NCI-H2171 treated with DMSO at 0.1 percent for 48 hours (cell line): ENCODE data around the gene USP43.

Source experiments
- DNase-seq: peaks from one replicate; lab custom pipeline; 2025; lab: John Stamatoyannopoulos, UW

USP43 gene

DNA sequence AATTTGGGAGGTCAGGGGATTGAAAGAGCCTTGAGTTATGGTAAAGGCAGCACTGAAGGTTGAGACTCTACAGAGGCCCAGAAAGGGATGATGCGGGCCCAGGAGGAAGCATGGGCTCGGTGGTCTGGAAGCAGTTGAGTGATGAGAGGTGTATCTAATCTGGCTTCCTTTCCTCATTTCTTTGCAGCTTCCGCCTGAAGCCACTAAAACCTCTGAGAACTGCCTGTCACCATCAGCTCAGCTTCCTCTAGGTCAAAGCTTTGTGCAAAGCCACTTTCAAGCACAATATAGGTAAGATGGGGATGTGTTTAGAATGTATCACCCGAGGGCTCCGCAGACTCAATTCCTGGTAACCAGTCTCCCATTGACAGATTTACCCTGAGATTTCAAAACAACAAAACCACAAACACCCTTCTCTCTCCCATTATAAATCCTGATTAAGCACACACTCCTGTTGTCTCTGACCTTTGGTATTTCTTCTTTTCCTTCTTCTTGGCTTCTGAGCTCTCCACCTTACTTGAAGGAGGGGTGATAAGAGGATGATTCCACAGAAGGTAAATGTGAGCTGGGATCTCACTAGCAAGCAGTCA lies 21.2 kb downstream of the USP43 start:
- no peak for DNase-seq

DNA sequence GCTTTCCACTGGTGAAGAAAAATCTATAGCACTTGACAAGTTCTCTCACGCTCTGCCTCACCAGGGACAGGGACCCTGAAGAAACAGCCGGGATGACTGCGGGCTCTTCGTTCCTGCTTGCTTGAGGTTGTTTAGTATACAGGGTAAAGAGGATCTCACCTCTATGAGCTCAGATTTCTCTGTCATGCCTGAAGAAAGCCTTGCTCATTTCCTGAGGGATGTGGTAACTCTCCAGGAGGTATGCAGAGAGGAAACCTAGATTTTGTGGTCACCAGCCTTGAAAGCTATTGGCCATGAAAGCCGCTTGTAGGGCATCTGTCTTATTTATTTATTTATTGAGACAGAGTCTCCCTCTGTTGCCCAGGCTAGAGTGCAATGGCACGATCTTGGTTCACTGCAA lies 23.2 kb downstream of the USP43 start:
- DNase-seq, result no peak

DNA sequence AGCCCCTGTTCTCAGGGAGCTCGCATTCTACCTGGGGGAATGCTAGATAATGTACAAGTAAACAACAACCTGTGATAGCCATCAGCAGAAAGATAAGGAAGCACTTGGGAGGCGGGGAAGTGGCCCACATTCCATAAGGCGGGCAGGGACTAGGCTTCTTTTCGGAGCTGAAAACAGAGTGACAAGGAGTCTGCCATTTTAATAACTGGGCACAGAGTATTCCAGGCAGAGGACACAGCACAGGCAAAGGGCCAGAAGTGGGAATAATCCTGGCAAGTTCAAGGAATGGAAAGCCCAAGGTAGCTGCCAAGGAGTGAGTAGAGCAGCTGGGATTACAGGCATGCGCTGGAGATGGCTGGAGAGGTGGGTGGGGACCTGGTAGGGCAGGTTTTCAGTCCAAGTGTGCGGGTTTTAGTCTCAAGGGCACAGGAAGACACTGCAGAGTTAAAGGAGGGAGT lies 24.3 kb downstream of the USP43 start:
- no peak for DNase-seq

DNA sequence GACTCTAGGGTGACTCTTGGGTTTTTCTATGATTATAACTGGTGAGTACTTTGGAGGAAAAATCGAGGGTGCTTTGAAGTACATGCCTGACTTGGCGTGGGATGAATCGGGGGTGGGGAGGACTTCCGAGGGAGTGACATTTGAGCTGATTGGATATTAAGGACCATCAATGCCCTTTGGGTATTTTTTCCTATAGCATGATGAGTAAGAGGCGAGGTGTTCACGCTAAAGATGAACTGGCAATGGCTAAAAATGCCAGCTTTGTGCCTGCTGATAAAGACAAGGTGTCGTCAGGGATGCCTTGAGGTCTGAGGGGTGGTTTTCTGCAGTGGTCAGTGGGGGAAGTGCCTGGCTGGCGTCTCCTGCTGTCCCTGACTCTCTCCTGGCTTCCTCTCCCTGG lies 25.3 kb downstream of the USP43 start:
- DNase-seq, result no peak

DNA sequence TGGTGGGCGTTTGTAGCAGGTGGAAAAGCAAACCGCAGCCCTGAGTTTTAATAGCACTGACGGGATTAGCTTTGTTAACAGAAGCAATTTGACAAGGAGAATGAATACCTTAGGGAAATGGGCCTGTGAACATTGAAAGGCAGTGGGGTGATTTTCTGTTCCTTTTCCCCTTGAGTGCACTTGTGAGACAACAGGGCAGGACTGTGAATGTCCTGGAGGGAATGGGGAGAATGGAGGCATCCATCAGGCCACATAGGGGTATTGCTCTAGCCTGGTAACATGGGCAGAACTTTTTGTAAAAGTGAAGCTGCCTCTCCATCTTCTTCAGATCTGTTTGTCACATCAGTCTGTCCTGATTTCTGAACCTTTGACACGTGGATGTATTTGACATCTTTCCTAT lies 26.2 kb downstream of the USP43 start:
- DNase-seq, result no peak

DNA sequence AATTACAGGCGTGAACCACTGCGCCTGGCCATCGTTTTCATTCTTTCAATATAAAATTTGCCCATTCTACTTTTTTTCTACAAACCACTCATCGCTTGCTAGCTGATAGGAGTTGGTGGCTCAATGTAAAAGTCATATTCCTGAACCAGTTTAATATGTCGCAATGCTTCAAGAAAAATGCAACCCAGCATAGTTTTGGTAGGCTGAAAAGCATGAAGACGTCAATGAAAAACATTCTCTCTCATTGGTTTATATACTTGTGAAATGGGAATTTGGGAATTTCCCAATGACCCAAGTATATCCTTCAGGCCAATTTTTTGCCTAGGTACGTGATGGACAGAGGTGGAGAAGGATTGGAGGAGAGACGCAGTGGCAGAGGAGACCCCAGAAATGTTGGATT lies 26.9 kb downstream of the USP43 start:
- no peak for DNase-seq

DNA sequence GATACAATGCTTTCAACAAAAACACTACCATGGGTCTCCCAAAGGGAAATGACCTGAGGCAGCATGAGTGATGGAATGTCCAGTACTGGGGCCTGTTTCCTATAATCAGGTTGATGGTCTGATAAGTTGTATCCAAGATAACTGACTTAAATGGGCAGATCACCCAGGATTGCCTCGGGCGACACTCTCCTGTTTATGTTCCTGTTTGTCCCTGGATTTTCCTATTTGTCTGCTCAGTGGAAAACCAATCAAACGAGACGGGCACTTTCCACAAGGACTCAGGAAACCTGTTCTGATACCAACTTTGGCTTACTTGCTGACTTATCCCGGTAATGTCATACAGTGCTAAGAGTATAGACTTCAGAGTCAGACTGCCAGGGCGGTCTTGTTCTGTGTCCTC lies 27.4 kb downstream of the USP43 start:
- DNase-seq, result no peak

DNA sequence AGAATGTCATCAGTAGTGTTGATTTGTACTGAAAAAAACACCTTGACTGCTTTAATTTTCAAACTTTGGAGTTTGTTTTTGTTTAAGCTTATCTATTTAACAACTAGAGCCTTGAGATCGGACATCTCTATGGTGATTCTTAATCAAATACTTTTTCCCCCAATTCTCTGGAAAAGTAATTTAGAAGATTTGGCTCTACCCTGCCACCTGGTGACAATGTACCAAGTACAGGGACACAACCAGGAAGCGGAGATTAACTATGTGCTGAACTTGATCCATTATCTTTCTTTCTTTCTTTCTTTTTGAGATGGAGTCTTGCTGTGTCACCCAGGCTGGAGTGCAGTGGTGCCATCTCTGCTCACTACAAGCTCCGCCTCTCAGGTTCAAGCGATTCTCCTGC lies 30.8 kb downstream of the USP43 start:
- DNase-seq, result no peak

DNA sequence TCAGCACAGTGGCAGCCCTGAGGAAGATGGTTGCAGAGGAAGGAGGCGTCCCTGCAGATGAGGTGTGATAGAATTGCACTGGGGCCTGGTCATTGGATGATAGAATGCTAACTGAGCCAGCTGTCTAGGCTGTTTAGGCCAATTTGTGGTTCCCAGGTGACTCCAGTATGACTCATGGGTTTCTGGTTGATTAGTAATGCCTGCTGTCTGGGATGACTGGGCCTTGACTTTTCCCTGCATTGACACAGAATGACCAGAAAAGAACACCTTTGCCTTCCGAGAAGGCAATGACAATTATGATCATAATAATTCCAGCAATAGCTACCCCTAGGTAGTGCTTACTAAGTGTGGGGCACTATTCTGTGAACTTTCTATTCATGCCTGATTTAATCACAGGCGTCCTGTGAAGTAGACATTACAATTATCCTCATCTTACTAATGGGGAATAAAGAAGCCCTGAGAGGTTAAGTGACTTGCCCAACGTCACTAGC lies 31.5 kb downstream of the USP43 start:
- DNase-seq, result no peak

DNA sequence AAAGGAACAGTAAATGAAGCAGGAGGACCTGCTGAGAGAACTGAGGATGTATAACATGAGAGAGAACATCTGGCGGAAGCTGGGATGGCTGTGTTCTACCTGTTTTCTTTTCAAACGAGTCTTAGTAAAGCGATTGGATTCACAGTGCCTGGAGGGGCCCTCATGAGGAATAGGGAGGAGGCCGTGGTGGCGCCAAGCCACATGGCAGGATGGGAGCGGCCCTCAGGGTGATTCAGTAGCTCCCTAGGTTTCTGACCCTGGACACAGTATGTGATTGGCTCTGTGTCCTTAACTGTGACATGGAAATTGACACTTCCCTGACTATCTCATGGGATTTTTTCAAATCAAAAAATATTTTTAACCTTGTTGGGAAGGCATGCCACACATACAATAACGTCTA lies 32.1 kb downstream of the USP43 start:
- no peak for DNase-seq

DNA sequence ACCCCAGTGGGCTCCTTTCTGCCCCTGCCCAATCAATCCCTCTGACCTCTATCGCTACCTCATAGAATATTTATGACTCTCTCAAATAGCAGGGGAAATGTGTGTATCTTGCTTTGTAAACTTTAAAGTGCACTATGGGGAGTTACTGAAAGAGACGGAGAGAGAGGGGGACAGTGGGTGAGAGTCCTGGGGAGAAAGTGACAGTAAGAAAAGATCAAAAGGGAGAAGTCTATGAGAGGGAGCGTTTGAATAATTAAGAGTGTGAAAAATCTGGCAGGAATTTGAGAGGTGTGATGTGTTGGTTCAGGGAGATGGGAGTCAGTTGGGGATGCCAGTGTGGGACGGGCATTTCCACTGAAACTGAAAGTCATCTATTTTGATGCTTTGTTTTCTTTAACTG lies 32.6 kb downstream of the USP43 start:
- no peak for DNase-seq

DNA sequence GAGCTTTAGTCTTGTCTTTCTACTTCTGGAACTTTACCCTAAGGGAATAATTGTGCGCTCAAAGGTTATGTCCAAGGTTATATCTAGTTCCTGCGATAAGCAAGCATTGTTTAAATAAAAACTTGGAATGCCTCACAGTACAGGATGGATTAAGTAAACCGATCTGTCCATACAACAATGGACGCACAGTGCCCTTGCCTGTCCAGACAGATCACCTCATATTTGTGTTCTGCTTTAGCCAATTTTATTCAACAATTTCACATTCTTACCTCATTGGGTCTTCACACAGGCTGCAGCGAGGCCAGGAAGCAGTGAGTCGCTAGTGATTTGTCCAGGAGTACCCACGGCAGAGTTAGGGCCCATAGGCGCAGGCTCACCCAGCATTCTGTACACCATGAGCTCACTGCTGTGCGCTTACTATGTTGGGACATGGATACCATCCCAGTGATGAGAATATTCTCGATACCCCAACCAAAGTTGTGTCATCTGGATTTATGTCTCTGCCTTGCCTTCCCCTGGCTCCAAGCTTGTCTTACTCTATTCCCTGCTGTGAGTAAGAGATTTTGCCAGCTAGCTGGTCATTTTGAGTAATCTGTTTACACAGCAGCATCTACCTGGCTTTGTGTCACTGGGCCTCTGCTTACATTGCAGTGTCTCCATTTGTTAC lies 39.8 kb downstream of the USP43 start:
- no peak for DNase-seq

DNA sequence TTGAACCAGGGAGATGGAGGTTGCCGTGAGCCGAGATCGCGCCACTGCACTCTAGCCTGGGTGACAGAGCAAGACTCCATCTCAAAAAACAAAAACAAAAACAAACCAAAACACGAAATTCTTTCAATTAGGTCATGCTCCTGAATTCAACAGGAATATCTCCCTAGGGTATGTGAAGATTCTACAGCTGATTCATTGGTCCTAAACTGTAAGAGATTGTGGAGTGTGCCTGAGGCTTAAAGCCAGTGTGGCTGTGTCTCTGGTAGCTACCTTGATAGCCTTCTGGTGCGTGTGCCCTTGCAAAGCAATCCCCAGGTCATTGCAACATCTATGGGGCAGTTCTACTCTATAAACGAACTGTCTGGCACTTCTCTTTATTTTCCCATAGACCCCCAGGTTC lies 48.4 kb downstream of the USP43 start:
- DNase-seq, result no peak

DNA sequence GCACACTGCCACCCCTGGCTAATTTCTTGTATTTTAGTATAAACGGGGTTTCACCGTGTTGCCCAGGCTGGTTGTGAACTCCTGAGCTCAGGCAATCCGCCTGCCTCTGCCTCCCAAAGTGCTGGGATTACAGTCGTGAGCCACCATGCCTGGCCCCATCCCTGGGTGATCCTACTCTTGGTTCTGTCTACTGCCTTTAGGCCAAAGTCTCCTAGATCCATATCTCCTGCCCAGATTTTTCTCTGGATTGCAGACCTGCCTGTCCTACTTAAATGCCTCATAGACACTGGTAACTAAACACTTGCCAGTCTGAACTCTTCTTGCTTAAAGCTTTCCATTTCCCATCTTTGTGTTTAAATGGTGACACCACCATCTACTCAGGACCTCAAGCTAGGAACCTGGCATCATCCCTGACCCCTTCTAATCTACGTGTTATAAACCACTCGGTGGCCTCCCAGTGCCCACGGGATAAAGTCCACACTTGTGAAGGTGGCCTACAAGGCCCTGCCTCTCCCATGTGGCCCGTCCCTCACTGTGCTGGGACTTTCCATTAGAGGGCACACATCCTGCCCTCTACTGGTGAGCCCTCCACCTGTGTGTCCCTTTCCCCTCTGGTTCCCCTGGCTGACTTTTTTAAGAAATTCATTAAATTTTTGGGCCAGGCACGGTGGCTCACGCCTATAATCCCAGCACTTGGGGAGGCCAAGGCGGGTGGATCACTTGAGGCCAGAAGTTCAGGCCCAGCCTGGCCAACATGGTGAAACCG lies 51.1 kb downstream of the USP43 start:
- no peak for DNase-seq

DNA sequence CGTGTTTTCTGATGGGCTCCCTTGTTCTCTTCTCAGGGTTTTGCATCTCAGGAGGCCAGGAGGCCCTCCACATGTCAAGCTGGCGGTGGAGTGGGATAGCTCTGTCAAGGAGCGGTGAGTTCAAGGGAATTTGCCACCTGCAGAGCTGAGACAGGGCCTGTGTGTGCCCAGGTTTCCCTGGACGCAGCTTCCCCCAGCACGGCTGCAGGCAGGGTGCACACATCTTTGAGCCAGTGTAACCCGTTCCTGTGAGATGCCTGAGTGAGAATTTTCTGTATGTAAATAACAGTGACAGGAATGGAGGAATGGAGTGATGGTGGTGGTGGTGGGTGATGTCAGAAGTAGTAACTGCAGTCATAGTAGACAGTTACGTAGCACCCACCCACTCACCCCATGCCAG lies 54.8 kb downstream of the USP43 start:
- no peak for DNase-seq

DNA sequence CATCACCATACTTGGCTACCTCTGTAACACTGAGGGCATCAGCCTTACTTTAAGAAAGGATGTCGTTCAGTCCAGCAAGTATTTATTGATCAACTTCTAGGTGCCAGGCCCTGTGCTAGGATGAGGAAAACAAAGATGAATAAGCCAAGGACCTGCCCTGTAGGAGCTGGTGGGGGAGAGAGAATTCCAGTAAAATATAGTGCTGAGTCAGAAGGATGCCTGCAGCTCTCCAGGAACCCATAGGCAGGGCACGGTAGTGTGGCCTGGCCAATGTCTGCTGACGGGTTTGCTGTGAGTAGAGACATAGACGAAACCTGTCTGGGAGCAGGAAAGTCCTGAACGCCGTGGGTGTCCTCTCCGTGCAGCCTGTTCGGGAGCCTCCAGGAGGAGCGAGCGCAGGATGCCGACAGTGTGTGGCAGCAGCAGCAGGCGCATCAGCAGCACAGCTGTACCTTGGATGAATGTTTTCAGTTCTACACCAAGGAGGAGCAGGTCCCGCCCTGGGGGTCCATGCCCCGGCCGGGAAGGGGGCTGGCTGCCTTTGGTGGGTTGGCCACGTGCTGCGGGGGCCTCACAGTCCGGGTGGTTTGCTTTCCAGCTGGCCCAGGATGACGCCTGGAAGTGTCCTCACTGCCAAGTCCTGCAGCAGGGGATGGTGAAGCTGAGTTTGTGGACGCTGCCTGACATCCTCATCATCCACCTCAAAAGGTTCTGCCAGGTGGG lies 55.6 kb downstream of the USP43 start:
- no peak for DNase-seq

DNA sequence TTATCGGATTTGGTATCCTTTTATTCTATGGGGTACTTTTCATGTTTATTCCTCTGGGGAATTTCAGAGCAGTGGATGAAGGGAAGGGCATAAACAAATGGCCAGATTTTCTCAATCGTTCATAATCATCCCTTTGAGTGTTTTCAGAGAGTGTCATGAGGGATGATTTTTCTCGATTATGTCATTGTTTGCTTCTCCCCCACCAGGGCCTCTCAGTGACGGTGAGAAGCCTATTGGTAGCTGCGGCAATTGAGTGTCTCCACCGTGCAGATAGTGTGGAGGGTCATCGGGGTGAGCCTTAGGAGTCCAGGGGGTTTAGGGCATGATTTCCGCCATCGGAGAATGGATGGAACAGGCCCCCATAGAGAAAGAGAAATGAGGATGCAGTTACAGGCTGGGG lies 57.2 kb downstream of the USP43 start:
- no peak for DNase-seq

DNA sequence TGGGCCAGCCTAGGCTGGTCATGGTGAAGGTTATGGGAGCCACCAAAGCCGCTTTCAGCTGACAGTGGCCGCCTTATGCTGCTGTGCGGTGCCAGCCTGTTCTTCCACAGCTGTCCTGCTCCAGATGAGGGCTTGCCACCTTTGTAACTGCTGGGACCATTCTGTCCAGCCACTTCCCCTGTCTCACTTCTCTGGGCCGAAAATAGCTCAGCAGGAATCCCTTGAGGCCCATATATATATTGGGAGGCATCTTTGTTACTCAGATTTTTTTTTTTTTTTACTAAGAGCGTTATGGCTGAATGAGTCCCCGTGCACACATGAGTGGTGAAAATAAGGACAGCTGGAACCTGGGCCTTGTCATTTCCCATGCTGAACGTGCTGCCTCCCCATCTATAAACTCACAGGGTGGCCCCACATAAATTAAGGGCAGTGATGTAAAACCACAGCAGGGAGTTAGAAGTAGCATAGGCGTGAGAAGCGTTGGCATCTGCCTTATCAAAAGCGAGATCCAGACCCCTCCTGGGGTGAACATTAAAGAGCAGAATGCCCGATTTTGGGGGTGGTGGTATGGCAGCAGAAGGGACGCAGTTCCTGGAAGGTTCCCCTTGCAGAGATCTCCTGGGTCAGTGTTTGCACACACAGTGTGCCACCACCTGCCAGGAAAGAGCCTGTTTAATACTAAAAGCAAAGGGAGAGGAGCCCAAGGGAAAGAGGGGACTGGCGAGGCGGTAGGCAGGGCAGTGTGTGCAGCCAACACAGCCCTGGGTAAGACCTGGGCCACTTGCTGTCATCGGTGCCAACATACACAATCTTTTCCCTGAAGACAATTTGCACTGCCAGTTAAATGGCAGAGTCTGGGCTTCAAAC lies 57.8 kb downstream of the USP43 start:
- DNase-seq, result no peak

DNA sequence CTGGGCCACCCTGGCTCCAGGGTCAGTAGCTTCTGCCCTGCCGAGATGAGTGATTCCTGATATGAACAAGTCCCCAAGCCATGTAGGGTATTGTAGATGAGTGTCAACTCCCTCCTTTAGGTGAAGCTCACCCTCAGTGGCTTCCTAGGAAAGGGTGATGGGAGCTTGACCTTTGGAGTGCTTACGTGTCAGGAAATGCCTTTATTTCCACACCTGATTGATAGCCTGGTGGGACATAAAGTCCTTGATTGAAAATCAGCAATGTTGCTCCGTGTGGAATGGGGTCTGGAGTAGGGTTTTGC lies 58.4 kb downstream of the USP43 start:
- no peak for DNase-seq

DNA sequence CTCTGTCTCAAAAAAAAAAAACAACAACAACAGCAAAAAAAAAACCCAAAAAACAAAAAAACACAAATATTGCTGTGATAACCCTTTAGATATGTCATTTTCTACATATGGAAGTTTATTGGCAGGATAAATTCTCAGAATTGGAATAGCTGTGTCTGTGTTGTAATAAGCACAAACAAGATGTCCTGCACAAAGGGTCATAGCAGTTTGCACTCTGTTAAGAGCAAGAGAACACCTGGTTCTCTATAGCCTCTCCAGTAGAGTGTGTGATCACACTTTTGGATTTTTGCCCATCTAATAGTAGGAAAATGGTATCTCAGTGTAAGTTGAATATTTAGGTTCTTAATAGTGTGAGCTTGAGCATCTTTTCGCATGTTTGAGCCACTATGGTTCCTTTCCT lies 60.4 kb downstream of the USP43 start:
- no peak for DNase-seq

DNA sequence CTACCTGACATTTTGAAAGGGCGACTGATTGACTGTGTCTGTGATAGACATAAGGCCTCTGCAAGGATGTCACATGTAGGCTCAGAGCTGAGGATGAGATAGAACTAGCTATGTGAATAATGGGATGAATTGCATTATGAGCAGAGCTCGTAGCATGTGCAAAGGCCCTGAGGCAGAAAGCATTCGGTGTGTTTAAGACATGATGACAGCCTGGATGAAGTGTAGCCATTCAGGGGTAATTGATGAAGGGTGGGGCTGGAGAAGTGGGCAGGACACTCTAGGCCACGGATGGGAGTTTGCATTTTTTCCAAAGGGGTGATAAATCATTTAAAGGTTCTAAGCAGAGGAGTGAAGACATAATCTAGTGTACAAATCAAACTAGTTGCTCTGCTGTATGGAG lies 62.6 kb downstream of the USP43 start:
- no peak for DNase-seq

DNA sequence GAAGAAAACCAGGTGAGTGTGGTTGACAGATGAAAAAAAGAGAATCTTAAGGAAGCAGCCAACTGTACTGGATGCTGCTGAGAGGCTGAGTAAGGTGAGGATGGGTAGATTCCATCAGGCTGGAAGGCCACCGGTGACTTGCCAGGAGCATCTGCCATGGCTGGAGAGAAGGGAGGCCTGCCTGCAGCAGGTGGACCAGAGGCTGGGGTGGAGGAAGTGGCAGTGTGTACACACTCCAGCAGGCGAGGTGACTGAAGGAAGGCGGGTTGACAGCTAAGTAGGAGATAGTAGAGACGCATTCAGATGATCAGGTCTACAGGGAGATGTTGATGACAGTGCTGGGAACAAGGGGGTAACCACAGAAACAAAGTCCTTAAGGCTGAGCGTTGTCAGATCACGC lies 69.5 kb downstream of the USP43 start:
- no peak for DNase-seq
